GM12891 (cell line): Measurements from ENCODE around the gene TCP1.
A peak's percentile ranks its signal among the peaks of the same experiment; 100 is the strongest.
"Not testable (repeated sequence)": the region's sequence is repeated elsewhere in the genome, so short reads cannot be mapped to it uniquely, and the experiment has no call there.

ENCODE experiments used
- DNase-seq: peaks from one replicate; pipeline ENCODE4 v3.0.0; 2011; ENCODE audit warnings: low spot score; ENCODE audit not compliant: insufficient read length
- FAIRE-seq: peaks from 2 replicates; lab custom pipeline; 2011; peaks lifted over from hg19 to GRCh38; lab: Jason Lieb, UNC
- PAX5 ChIP-seq: IDR thresholded peaks from 2 replicates; pipeline ENCODE4 v1.6.1; 2011; ENCODE audit warnings: low read length, moderate library complexity, mild to moderate bottlenecking; ENCODE audit not compliant: insufficient read depth, severe bottlenecking
- POLR2A ChIP-seq: IDR thresholded peaks from 2 replicates; pipeline ENCODE4 v1.6.1; 2011; ENCODE audit warnings: low read depth, low read length, control low read depth
- POLR2AphosphoS5 ChIP-seq: IDR thresholded peaks from 2 replicates; pipeline ENCODE4 v1.6.1; 2011; ENCODE audit warnings: low read depth, low read length, control low read depth
- POU2F2 ChIP-seq: IDR thresholded peaks from 2 replicates; pipeline ENCODE4 v1.6.1; 2011; ENCODE audit warnings: low read depth, mild to moderate bottlenecking, control low read depth, low read length, moderate library complexity
- SPI1 ChIP-seq: IDR thresholded peaks from 2 replicates; pipeline ENCODE4 v1.6.1; 2011; ENCODE audit warnings: low read depth, low read length, control low read depth
- TAF1 ChIP-seq: IDR thresholded peaks from 2 replicates; pipeline ENCODE4 v1.6.1; 2011; ENCODE audit warnings: low read depth, low read length, control low read depth

The TCP1 gene

DNA sequence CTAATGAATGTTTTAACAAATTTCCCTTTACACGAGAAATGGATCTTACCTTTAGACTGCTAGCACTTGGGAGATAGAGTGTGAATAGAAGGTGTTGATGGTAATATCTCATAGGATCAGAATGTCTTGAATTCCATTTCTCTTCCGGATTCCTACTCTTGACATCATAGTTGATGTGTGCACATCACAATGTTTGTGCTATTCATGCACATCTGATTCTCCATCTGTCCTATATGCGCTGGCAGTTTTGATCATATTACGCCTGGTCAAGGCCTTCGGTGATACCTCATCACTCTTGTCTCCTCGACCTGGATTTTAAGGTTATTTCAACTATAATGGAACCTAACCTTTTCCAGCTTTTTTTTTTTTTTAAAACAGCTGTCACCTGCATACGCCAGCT, 44.3 kb downstream of the TCP1 start:
- no peak for TF ChIP-seq SPI1
- no peak for TF ChIP-seq POLR2AphosphoS5
- TF ChIP-seq TAF1, result no peak
- no peak for TF ChIP-seq POU2F2
- TF ChIP-seq PAX5, result no peak
- no peak for TF ChIP-seq POLR2A
- FAIRE-seq, result no peak

DNA sequence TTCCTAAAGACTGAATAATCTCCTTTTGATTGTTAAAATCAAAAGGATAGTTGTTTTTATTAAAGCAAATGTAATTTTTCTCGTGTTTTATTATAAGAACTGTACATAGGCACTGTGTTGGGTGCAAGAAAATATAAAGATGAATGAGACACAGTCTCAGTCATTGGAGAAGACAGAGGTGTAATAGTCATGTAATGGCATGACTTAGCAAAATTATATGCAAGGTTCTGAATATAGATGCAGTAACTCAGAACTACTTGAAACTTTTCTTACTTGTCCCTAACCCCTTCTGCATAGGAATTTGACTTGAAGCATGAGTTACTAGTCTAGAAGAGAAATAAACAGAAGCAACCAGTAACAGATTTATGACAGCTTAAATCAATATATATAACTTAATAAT, 47.2 kb downstream of the TCP1 start:
- TF ChIP-seq PAX5 (no peak), POLR2AphosphoS5 (no peak), TAF1 (no peak), SPI1 (no peak), POLR2A (no peak), POU2F2 (no peak)
- FAIRE-seq, result no peak

More for the DNA sequence above, 44.3 kb downstream of the TCP1 start:
- DNase-seq, result no peak

DNA sequence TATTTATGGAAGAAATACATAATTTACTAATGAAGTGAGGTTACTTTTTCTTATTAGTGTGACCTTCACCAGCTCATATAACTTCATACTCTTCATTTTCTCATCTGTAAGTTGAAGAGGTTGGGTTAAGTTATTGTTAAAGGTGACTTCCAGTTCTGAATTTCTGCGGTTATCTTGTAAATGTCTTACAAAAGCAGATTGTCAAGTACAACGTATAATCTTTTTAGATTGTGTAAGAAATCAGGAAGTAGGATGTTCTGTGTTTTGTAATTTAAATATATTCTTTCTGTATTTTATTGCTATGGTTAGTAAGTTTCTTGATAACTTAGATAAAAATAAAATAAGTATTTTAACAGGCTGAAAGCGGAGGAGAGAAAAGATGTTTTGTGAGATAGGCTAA, 50.1 kb downstream of the TCP1 start:
- TF ChIP-seq TAF1, result no peak
- no peak for TF ChIP-seq POLR2A
- FAIRE-seq (no peak), DNase-seq (no peak)

More for the DNA sequence above, 47.2 kb downstream of the TCP1 start:
- DNase-seq, result no peak

DNA sequence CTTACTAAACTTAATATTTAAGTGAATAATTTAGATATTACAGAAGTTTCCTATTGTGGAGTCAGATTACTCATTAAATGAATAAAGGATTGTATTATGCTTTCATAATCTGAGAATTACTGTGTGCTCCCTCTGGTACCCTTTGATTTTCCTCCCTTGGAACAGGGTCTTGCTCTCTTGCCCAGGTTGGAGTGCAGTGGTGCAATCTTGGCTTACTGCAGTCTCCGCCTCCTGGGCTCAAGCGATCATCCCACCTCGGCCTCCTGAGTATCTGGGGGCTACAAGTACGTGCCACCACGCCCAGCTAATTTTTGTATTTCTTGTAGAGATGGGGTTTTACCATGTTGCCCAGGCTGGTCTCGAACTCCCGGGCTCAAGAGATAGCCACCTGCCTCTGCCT, 52.5 kb downstream of the TCP1 start:
- no peak for DNase-seq
- TF ChIP-seq POU2F2 (no peak), POLR2A (no peak), SPI1 (no peak), TAF1 (no peak), PAX5 (no peak), POLR2AphosphoS5 (no peak)
- no peak for FAIRE-seq

DNA sequence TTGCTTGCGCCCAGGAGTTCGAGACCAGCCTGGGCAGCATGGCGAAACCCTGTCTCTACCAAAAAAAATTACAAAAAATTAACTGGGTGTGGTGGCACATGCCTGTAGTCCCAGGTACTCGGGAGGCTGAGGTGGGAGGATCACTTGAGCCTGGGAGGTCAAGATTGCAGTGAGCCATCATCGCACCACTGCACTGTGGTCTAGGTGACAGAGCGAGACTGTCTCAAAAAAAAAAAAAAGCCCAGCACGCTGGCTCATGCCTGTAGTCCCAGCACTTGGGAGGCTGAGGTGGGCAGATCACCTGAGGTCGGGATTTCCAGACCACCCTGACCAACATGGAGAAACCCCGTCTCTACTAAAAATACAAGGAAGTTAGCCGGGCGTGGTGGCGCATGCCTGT, 56.0 kb downstream of the TCP1 start:
- DNase-seq, FAIRE-seq: not testable (repeated sequence)

DNA sequence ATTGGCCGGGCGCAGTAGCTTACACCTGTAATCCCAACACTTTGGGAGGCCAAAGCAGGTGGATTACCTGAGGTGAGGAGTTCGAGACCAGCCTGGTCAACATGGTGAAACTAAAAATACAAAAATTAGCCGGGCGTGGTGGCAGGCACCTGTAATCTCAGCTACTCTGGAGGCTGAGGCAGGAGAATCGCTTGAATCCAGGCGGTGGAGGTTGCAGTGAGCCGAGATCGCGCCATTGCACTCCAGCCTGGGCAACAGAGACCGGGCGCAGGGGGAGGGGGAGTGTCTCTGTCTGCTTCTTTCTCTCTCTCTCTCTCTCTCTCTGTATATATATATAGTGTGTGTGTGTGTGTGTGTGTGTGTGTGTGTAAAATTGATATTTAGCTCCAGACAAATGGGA, 56.9 kb downstream of the TCP1 start:
- DNase-seq, FAIRE-seq: not testable (repeated sequence)

DNA sequence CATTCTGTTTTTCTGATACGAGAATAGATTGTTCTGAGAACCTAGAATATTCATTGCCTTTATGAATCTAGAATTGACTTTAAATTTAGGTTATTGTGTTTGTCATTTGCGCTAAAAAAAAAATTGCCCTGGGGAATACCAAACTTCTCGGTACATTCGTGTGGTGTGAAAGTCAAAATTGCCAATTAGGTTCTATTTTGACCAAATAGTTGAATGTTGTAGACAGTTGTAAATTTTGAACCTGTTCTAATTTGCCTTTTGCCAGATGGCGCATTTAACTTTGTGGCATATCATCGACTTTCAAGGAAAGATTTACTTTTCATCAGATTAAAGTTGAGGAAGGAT, 59.1 kb downstream of the TCP1 start:
- peak; percentile 54 for FAIRE-seq
- TF ChIP-seq TAF1, result no peak
- no peak for TF ChIP-seq POLR2AphosphoS5
- no peak for TF ChIP-seq POU2F2
- TF ChIP-seq PAX5, result no peak
- no peak for TF ChIP-seq POLR2A
- no peak for TF ChIP-seq SPI1
- DNase-seq, result no peak

DNA sequence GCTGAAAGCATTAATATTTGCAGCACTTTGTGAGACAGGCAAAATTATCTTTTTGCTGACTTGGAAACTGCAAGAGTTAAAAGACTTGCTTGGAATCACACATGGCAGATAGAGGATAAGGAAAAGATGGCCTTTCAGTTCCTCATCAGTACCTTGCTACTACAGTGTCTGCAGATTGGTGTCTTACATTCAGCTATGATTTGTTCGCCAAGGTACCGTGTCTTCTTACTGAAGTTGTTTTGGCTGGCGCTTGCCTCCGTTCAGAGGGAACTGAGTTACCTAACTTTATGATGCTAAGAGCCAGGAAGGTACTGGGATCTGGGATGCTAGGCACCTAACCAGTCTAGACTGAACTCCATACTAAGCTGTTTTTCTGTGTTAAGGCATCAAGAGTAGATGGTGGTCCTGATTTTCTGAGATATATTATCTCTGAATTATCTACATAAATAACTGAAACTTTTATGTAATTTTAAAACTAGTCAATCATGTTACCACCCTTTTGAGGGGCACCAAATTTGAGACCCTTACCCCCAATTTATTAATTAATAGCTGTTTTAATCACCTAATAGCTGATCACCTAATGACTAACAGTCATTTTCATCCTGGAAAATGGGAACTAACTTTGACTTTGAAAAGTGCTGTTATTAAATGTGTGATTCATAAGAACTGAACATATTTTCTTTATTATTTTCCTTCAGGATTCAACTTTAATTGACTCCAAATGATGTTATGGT, 59.6 kb downstream of the TCP1 start:
- TF ChIP-seq POLR2AphosphoS5, result no peak
- TF ChIP-seq SPI1, result peak; percentile 90
- TF ChIP-seq POU2F2, result no peak
- TF ChIP-seq TAF1, result no peak
- TF ChIP-seq PAX5, result no peak
- peak; percentile 81 for FAIRE-seq
- DNase-seq, result peak; percentile 8

DNA sequence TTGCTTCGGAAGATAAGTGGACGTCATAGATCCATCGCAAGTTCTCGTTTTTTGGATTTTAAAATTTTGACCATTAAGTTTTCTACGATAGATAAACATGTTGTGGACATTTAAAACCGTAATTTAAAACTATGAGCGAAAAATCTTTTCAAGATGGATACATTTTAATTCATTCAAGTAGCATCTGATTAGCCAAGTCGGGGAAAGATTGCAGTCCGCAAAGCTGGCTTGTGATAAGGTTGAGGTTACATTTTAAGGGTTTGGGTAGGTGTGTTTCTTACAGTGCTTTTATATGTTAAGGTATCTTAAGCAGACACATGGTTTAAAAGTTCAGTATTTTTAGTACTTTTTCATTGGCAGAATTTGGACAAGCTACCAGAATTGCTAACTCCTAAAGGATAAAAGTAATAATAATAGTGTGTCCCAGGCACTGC, 60.9 kb downstream of the TCP1 start:
- FAIRE-seq (no peak), DNase-seq (no peak)
- TF ChIP-seq POLR2AphosphoS5 (no peak), POLR2A (no peak), PAX5 (no peak), TAF1 (no peak), POU2F2 (no peak), SPI1 (no peak)
